ENCODE measurements around the gene CLEC9A.
"Not testable (repeated sequence)": the region's sequence is repeated elsewhere in the genome, so short reads cannot be mapped to it uniquely, and the experiment has no call there.

The CLEC9A gene

GRCh38 chr12:10015450-10015849, 15.0 kb upstream of the CLEC9A start:
- in situ Hi-C loops (cut with MboI; ENCODE audit: low sequenced_read_pairs, unreplicated experiment): no loop called here
- DNase-seq (ENCODE audit: low spot score): no peak
- TF ChIP-seq CTCF (IDR thresholded peaks at IDR 0.05; ENCODE audit: borderline replicate concordance, control extremely low read depth, extremely low read depth, insufficient read depth, missing control alignments): no peak

GRCh38 chr12:10016881-10017280, 13.6 kb upstream of the CLEC9A start:
- in situ Hi-C loops (cut with MboI; ENCODE audit: low sequenced_read_pairs, unreplicated experiment): no loop called here
- no peak for TF ChIP-seq CTCF (IDR thresholded peaks at IDR 0.05; ENCODE audit: borderline replicate concordance, control extremely low read depth, extremely low read depth, insufficient read depth, missing control alignments)
- no peak for DNase-seq (ENCODE audit: low spot score)

GRCh38 chr12:10018386-10018785, 12.1 kb upstream of the CLEC9A start:
- DNase-seq (ENCODE audit: low spot score): no peak
- no peak for TF ChIP-seq CTCF (IDR thresholded peaks at IDR 0.05; ENCODE audit: borderline replicate concordance, control extremely low read depth, extremely low read depth, insufficient read depth, missing control alignments)
- in situ Hi-C loops (cut with MboI; ENCODE audit: low sequenced_read_pairs, unreplicated experiment): no loop called here

GRCh38 chr12:10021342-10021741, 9.1 kb upstream of the CLEC9A start:
- in situ Hi-C loops (cut with MboI; ENCODE audit: low sequenced_read_pairs, unreplicated experiment): no loop called here
- DNase-seq (ENCODE audit: low spot score): no peak
- TF ChIP-seq CTCF (IDR thresholded peaks at IDR 0.05; ENCODE audit: borderline replicate concordance, control extremely low read depth, extremely low read depth, insufficient read depth, missing control alignments): no peak

- no peak for DNase-seq (ENCODE audit: low spot score)
- no peak for TF ChIP-seq CTCF (IDR thresholded peaks at IDR 0.05; ENCODE audit: borderline replicate concordance, control extremely low read depth, extremely low read depth, insufficient read depth, missing control alignments)
- in situ Hi-C loops (cut with MboI; ENCODE audit: low sequenced_read_pairs, unreplicated experiment): no loop called here
Observed at GRCh38 chr12:10025236-10025635, 5.2 kb upstream of the CLEC9A start.

GRCh38 chr12:10026666-10027065, 3.8 kb upstream of the CLEC9A start:
- in situ Hi-C loops (cut with MboI; ENCODE audit: low sequenced_read_pairs, unreplicated experiment); DNase-seq (ENCODE audit: low spot score): not testable (repeated sequence)

- DNase-seq (ENCODE audit: low spot score): no peak
- no peak for TF ChIP-seq CTCF (IDR thresholded peaks at IDR 0.05; ENCODE audit: borderline replicate concordance, control extremely low read depth, extremely low read depth, insufficient read depth, missing control alignments)
- in situ Hi-C loops (cut with MboI; ENCODE audit: low sequenced_read_pairs, unreplicated experiment): no loop called here
Observed at GRCh38 chr12:10027311-10027710, 3.2 kb upstream of the CLEC9A start.

Data from GM13976 (cell line).